Trophoblast cell (in vitro differentiated cells and primary cell): Measurements from ENCODE around the gene AIFM2.

Experiments used
- DNase-seq, 2 donors: peaks; one replicate each; pipeline ENCODE4 v3.0.0-alpha.2; 2016
- H2AFZ ChIP-seq: 2 replicates; pipeline ENCODE4 v1.6.1; 2013; ENCODE audit warnings: low read length, moderate library complexity, mild to moderate bottlenecking; ENCODE audit not compliant: insufficient read depth, poor library complexity
- H2AK5ac ChIP-seq: 2 replicates; pipeline ENCODE4 v1.6.1; 2013; ENCODE audit warnings: mild to moderate bottlenecking, low read length
- H2BK120ac ChIP-seq: 2 replicates; pipeline ENCODE4 v1.6.1; 2013; ENCODE audit warnings: low read length, mild to moderate bottlenecking, moderate library complexity; ENCODE audit not compliant: insufficient read depth, poor library complexity
- H2BK12ac ChIP-seq: 2 replicates; pipeline ENCODE4 v1.6.1; 2013; ENCODE audit warnings: mild to moderate bottlenecking, low read length, moderate library complexity
- H2BK5ac ChIP-seq: 2 replicates; pipeline ENCODE4 v1.6.1; 2013; ENCODE audit warnings: low read length, low read depth, moderate library complexity, mild to moderate bottlenecking; ENCODE audit not compliant: poor library complexity
- H3K14ac ChIP-seq: 2 replicates; pipeline ENCODE4 v1.6.1; 2013; ENCODE audit warnings: mild to moderate bottlenecking, low read length
- H3K18ac ChIP-seq: 2 replicates; pipeline ENCODE4 v1.6.1; 2013; ENCODE audit warnings: mild to moderate bottlenecking, low read length
- H3K23ac ChIP-seq: 2 replicates; pipeline ENCODE4 v1.6.1; 2013; ENCODE audit warnings: low read length
- H3K27ac ChIP-seq: 2 replicates; pipeline ENCODE4 v1.5.1; 2013; ENCODE audit warnings: low read depth, mild to moderate bottlenecking, inconsistent platforms, low read length, moderate library complexity
- H3K27me3 ChIP-seq: 2 replicates; pipeline ENCODE4 v1.6.1; 2013; ENCODE audit warnings: inconsistent platforms, mild to moderate bottlenecking, low read length, moderate library complexity; ENCODE audit not compliant: insufficient read depth
- H3K36me3 ChIP-seq, 2 experiments: 1 replicate in 1 of 2; 2 replicates in 1 of 2; pipeline ENCODE4 v1.6.1; 2013; ENCODE audit warnings: low read length in 2 of 2, mild to moderate bottlenecking in 2 of 2, moderate library complexity in 1 of 2; ENCODE audit not compliant: insufficient read depth in 2 of 2, control insufficient read depth in 1 of 2
- H3K4ac ChIP-seq: 2 replicates; pipeline ENCODE4 v1.6.1; 2013; ENCODE audit warnings: low read depth, mild to moderate bottlenecking, low read length, moderate library complexity
- H3K4me1 ChIP-seq, 2 experiments: 1 replicate in 1 of 2; 2 replicates in 1 of 2; pipeline ENCODE4 v1.6.1; 2013; ENCODE audit warnings: low read length in 2 of 2, mild to moderate bottlenecking in 2 of 2, moderate library complexity in 1 of 2; ENCODE audit not compliant: insufficient read depth in 2 of 2, control insufficient read depth in 1 of 2
- H3K4me2 ChIP-seq: 2 replicates; pipeline ENCODE4 v1.6.1; 2013; ENCODE audit warnings: inconsistent platforms, mild to moderate bottlenecking, low read length, moderate library complexity
- H3K4me3 ChIP-seq: 2 replicates; pipeline ENCODE4 v1.5.1; 2013; ENCODE audit warnings: mild to moderate bottlenecking, low read depth, low read length, inconsistent platforms
- H3K79me1 ChIP-seq: one replicate; pipeline ENCODE4 v1.6.1; 2013; ENCODE audit warnings: low read length
- H3K79me2 ChIP-seq: 2 replicates; pipeline ENCODE4 v1.6.1; 2013; ENCODE audit warnings: low read length, mild to moderate bottlenecking; ENCODE audit not compliant: control insufficient read depth, insufficient read depth, poor library complexity
- H3K9ac ChIP-seq: 2 replicates; pipeline ENCODE4 v1.6.1; 2013; ENCODE audit warnings: mild to moderate bottlenecking, low read length
- H3K9me3 ChIP-seq: 2 replicates; pipeline ENCODE4 v1.6.1; 2013; ENCODE audit warnings: low read depth, mild to moderate bottlenecking, control low read depth, inconsistent platforms, low read length; ENCODE audit not compliant: insufficient read depth
- H4K12ac ChIP-seq: 2 replicates; pipeline ENCODE4 v1.6.1; 2013; ENCODE audit warnings: low read depth, mild to moderate bottlenecking, low read length, moderate library complexity
- H4K8ac ChIP-seq: 2 replicates; pipeline ENCODE4 v1.6.1; 2013; ENCODE audit warnings: low read depth, mild to moderate bottlenecking, low read length, moderate library complexity
- H4K91ac ChIP-seq: one replicate; pipeline ENCODE4 v1.6.1; 2013; ENCODE audit warnings: low read depth, mild to moderate bottlenecking, low read length, moderate library complexity
- WGBS: extraction: QIAGEN DNeasy Blood & Tissue Kit; methylation state at CpG from one replicate; pipeline ENCODE4 v1.1.7; 2013; ENCODE audit warnings: missing lambda C conversion rate; ENCODE audit not compliant: insufficient read length, insufficient coverage; ENCODE audit errors: extremely low coverage; 5-methylcytosine and 5-hydroxymethylcytosine counted together

Gene AIFM2

DNA sequence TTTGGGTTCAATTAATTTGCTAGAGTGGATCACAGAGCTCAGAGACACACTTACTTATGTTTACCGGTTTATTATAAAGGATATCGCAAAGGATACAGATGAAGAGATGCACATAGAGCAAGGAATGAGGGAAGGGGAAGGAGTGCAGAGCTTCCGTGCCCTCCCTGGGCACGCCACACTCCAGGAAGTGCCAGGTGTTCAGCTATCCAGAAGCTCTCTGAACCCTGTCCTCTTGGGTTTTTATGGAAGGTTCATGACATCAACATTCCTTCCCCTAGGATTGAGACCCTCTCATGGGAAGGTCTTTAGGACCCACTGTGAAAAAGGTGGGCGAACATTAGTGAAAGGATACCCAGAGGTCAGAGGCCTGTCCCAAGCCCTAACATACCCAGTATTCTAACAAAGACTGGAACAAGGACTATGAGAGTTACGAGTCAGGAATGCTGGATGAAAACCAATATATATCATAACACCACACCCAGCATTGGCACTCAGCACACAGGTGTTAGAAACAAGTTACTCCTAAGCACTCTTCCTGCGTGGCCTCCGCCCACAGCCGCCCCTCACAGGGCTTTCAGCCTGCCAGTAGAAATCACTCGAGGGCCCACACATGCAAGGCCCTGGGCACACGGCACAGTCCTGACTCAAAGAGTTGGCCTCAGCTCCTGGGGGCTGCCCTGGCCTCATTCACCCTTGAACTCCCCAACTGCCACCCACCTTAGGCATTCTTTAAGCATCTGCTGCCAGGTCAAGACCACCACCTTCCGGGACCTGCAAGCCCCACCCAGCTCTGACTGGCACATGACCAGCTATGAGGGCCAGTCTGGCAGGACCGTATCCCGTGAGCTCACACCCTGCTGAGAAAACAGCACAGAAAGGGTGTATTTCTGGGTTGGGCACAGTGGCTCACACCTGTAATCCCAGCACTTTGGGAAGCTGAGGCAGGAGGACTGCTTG lies 5.6 kb upstream of the AIFM2 start:
- WGBS: no CpG with 5 or more reads among the region's 14 CpGs
- Histone ChIP-seq H4K91ac (no peak overlapping the region), H2BK12ac (no peak overlapping the region), H3K4me1 (no peaks in the 10 kb centered on the region), H3K36me3 (no peaks in the 10 kb centered on the region), H3K79me1 (no peaks in the 10 kb centered on the region), H3K27me3 (no peaks in the 10 kb centered on the region), H3K18ac (no peak overlapping the region), H3K4me2 (no peak overlapping the region), H3K4me3 (no peak overlapping the region), H4K12ac (no peak overlapping the region), H2AK5ac (no peak overlapping the region), H4K8ac (no peak overlapping the region), H3K27ac (no peak overlapping the region), H3K79me2 (no peaks in the 10 kb centered on the region), H3K4ac (no peak overlapping the region), H2BK120ac (no peak overlapping the region), H3K9me3 (no peaks in the 10 kb centered on the region), H2AFZ (no peak overlapping the region), H3K14ac (no peak overlapping the region), H3K23ac (no peak overlapping the region), H3K9ac (no peak overlapping the region), H2BK5ac (no peak overlapping the region)
- no peak for DNase-seq

- H3K27ac ChIP-seq: no peak overlapping the region
- H2AFZ ChIP-seq: no peak overlapping the region
- no peak overlapping the region for H3K4ac ChIP-seq
- H2BK5ac ChIP-seq: no peak overlapping the region
- H3K79me2 ChIP-seq: peaks cover 5% of the 10 kb centered on the region
- H3K4me3 ChIP-seq: no peak overlapping the region
- peaks cover 5% of the 10 kb centered on the region for H3K27me3 ChIP-seq
- WGBS: no CpG with 5 or more reads among the region's 9 CpGs
- H4K12ac ChIP-seq: no peak overlapping the region
- H2AK5ac ChIP-seq: no peak overlapping the region
- H3K9ac ChIP-seq: no peak overlapping the region
- H3K36me3 ChIP-seq: no peaks in the 10 kb centered on the region
- no peak for DNase-seq
- no peaks in the 10 kb centered on the region for H3K9me3 ChIP-seq
- no peak overlapping the region for H3K23ac ChIP-seq
- H4K91ac ChIP-seq: no peak overlapping the region
- H2BK12ac ChIP-seq: no peak overlapping the region
- no peak overlapping the region for H3K18ac ChIP-seq
- no peak overlapping the region for H3K14ac ChIP-seq
- H3K4me2 ChIP-seq: no peak overlapping the region
- no peak overlapping the region for H4K8ac ChIP-seq
- peaks cover 3% of the 10 kb centered on the region in 2 experiments for H3K4me1 ChIP-seq
- H3K79me1 ChIP-seq: peaks cover 3% of the 10 kb centered on the region
- no peak overlapping the region for H2BK120ac ChIP-seq
These were observed 4.5 kb upstream of the AIFM2 start for GRCh38 chr10:70137135-70137534.

DNA sequence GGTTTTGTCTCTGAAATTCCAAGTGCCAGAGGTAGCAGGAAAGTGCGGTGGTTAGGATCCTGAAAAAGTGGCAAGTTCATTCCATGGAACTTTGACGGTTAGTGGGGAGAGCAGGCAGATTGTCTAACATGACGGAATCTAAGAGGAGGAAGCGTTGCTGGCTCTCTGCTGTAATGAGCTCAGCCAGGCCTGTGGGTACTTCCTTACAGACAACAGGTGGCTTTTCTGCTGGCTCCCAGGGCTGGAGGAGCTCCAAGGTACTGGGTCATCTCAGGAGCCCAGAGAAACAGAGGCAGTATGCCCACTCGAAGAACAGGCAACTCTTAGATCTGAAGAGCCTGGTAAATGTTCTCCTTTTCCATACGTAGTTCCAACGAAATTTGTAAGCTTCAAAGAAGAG lies 3.1 kb upstream of the AIFM2 start:
- Histone ChIP-seq H3K14ac (no peak overlapping the region), H3K9me3 (no peaks in the 10 kb centered on the region), H3K4ac (no peak overlapping the region), H3K36me3 (no peaks in the 10 kb centered on the region), H3K27me3 (peaks cover 5% of the 10 kb centered on the region), H3K4me3 (no peak overlapping the region), H3K4me1 (peaks cover 3 to 4% of the 10 kb centered on the region in 2 experiments), H2BK5ac (no peak overlapping the region), H3K23ac (no peak overlapping the region), H4K12ac (no peak overlapping the region), H3K79me2 (peaks cover 5% of the 10 kb centered on the region), H3K9ac (no peak overlapping the region), H3K4me2 (no peak overlapping the region), H4K91ac (no peak overlapping the region), H2BK12ac (no peak overlapping the region), H2AFZ (no peak overlapping the region), H4K8ac (no peak overlapping the region), H2AK5ac (no peak overlapping the region), H3K79me1 (peaks cover 3% of the 10 kb centered on the region), H2BK120ac (no peak overlapping the region), H3K18ac (no peak overlapping the region), H3K27ac (no peak overlapping the region)
- WGBS: no CpG with 5 or more reads among the region's 7 CpGs
- no peak for DNase-seq

- WGBS: no CpG with 5 or more reads among the region's 3 CpGs
- Histone ChIP-seq H3K36me3 (no peaks in the 10 kb centered on the region), H3K4me1 (peaks cover 3 to 4% of the 10 kb centered on the region in 2 experiments), H4K91ac (no peak overlapping the region), H2AFZ (no peak overlapping the region), H2BK12ac (no peak overlapping the region), H3K79me2 (peaks cover 5% of the 10 kb centered on the region), H3K27ac (no peak overlapping the region), H3K4me3 (no peak overlapping the region), H2BK5ac (no peak overlapping the region), H2BK120ac (no peak overlapping the region), H3K4me2 (no peak overlapping the region), H3K23ac (no peak overlapping the region), H3K27me3 (peaks cover 5% of the 10 kb centered on the region), H3K9me3 (no peaks in the 10 kb centered on the region), H3K4ac (no peak overlapping the region), H3K79me1 (peaks cover 3% of the 10 kb centered on the region), H3K18ac (no peak overlapping the region), H3K9ac (no peak overlapping the region), H3K14ac (no peak overlapping the region), H4K12ac (no peak overlapping the region), H2AK5ac (no peak overlapping the region), H4K8ac (no peak overlapping the region)
- DNase-seq: no peak
These were observed 2.4 kb upstream of the AIFM2 start for GRCh38 chr10:70135046-70135445.
